ENCODE data around the gene RIOX2.

RIOX2 gene

DNA sequence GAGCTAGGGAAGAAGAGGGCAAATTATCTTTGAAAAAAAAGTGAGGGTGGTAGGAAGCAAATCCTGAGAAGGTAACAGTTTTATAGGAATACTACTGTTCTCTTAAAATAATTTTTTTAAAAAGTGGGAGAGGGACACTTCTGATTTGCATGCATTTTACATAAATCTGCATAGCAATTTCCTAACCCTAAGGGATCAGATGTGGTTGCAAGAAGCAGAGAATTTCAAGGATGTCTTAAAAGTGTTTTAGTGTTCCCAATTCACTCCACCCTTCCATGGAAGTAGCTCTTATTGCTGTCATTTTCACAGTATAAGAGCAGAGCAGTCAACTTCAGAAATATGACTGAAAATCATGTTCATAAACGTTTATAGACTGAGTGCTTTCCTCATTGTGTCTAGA, 27.8 kb upstream of the RIOX2 start:
- Histone ChIP-seq H3K9me3 (ENCODE audit: insufficient read depth, low read depth, low read length) (no peaks in the 10 kb centered on the region), H3K4me3 (ENCODE audit: low read length, poor library complexity, severe bottlenecking) (no peak overlapping the region), H3K4me1 (ENCODE audit: insufficient read depth, low read length, poor library complexity, severe bottlenecking) (peaks cover 24% of the 10 kb centered on the region), H3K9me2 (replicated peaks; ENCODE audit: low read depth, low read length) (no peaks in the 10 kb centered on the region), H3K36me3 (ENCODE audit: insufficient read depth, low read length) (no peaks in the 10 kb centered on the region), H3K79me2 (ENCODE audit: insufficient read depth, low read length) (no peaks in the 10 kb centered on the region), H3K27me3 (ENCODE audit: insufficient read depth, low read length, poor library complexity, severe bottlenecking) (no peaks in the 10 kb centered on the region), H2AFZ (ENCODE audit: low read length) (no peak overlapping the region), H3K4me2 (ENCODE audit: low read depth, low read length, poor library complexity, severe bottlenecking) (no peak overlapping the region), H4K20me1 (ENCODE audit: insufficient read depth, low read length, poor library complexity, severe bottlenecking) (no peaks in the 10 kb centered on the region), H3K9ac (ENCODE audit: low read depth, low read length, poor library complexity, severe bottlenecking) (no peak overlapping the region), H3F3A (ENCODE audit: low read depth) (no peaks in the 10 kb centered on the region)
- TF ChIP-seq CTCF (conservative IDR thresholded peaks at IDR 0.05; ENCODE audit: low read length) (no peak), EZH2phosphoT487 (IDR thresholded peaks at IDR 0.05; ENCODE audit: borderline replicate concordance) (no peak)

- Histone ChIP-seq H2AFZ (ENCODE audit: low read length) (no peak overlapping the region), H3K9me3 (ENCODE audit: insufficient read depth, low read depth, low read length) (no peaks in the 10 kb centered on the region), H3F3A (ENCODE audit: low read depth) (no peaks in the 10 kb centered on the region), H3K9ac (ENCODE audit: low read depth, low read length, poor library complexity, severe bottlenecking) (no peak overlapping the region), H3K9me2 (replicated peaks; ENCODE audit: low read depth, low read length) (no peaks in the 10 kb centered on the region), H4K20me1 (ENCODE audit: insufficient read depth, low read length, poor library complexity, severe bottlenecking) (no peaks in the 10 kb centered on the region), H3K4me1 (ENCODE audit: insufficient read depth, low read length, poor library complexity, severe bottlenecking) (peaks cover 15% of the 10 kb centered on the region), H3K27me3 (ENCODE audit: insufficient read depth, low read length, poor library complexity, severe bottlenecking) (no peaks in the 10 kb centered on the region), H3K36me3 (ENCODE audit: insufficient read depth, low read length) (no peaks in the 10 kb centered on the region), H3K4me2 (ENCODE audit: low read depth, low read length, poor library complexity, severe bottlenecking) (no peak overlapping the region), H3K79me2 (ENCODE audit: insufficient read depth, low read length) (no peaks in the 10 kb centered on the region), H3K4me3 (ENCODE audit: low read length, poor library complexity, severe bottlenecking) (no peak overlapping the region)
- no peak for TF ChIP-seq EZH2phosphoT487 (IDR thresholded peaks at IDR 0.05; ENCODE audit: borderline replicate concordance)
- no peak for TF ChIP-seq CTCF (conservative IDR thresholded peaks at IDR 0.05; ENCODE audit: low read length)
Measured at GRCh38 chr3:97999103-97999502, 26.9 kb upstream of the RIOX2 start.

DNA sequence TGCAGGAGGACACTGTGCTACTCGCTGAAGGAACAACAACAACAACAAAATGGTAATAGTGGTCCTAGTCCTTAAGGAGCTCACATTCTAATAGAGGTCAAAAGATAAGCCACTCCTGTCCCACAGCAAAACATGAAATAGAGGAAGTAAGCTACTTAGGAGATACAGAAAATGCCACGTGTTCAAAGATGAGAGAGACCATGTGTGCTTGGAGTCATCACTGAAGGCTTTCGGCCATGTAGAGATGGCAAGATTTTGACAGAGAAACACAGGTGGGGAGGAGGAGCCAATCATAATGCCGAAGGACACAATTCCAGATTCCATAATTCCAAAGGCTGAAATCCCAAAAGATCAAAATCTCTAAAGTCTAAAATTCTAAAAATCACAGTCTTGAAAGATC, 24.8 kb upstream of the RIOX2 start:
- Histone ChIP-seq H3K9me2 (replicated peaks; ENCODE audit: low read depth, low read length) (no peaks in the 10 kb centered on the region), H3K9me3 (ENCODE audit: insufficient read depth, low read depth, low read length) (no peaks in the 10 kb centered on the region), H3F3A (ENCODE audit: low read depth) (no peaks in the 10 kb centered on the region), H3K27me3 (ENCODE audit: insufficient read depth, low read length, poor library complexity, severe bottlenecking) (no peaks in the 10 kb centered on the region), H3K9ac (ENCODE audit: low read depth, low read length, poor library complexity, severe bottlenecking) (no peak overlapping the region), H2AFZ (ENCODE audit: low read length) (no peak overlapping the region), H3K4me2 (ENCODE audit: low read depth, low read length, poor library complexity, severe bottlenecking) (no peak overlapping the region), H4K20me1 (ENCODE audit: insufficient read depth, low read length, poor library complexity, severe bottlenecking) (no peaks in the 10 kb centered on the region), H3K36me3 (ENCODE audit: insufficient read depth, low read length) (no peaks in the 10 kb centered on the region), H3K4me3 (ENCODE audit: low read length, poor library complexity, severe bottlenecking) (no peak overlapping the region), H3K4me1 (ENCODE audit: insufficient read depth, low read length, poor library complexity, severe bottlenecking) (no peaks in the 10 kb centered on the region), H3K79me2 (ENCODE audit: insufficient read depth, low read length) (no peaks in the 10 kb centered on the region)
- TF ChIP-seq CTCF (conservative IDR thresholded peaks at IDR 0.05; ENCODE audit: low read length) (no peak), EZH2phosphoT487 (IDR thresholded peaks at IDR 0.05; ENCODE audit: borderline replicate concordance) (no peak)

All from Loucy (cell line).